ENCODE results near the gene RABEP1.

Gene RABEP1

DNA sequence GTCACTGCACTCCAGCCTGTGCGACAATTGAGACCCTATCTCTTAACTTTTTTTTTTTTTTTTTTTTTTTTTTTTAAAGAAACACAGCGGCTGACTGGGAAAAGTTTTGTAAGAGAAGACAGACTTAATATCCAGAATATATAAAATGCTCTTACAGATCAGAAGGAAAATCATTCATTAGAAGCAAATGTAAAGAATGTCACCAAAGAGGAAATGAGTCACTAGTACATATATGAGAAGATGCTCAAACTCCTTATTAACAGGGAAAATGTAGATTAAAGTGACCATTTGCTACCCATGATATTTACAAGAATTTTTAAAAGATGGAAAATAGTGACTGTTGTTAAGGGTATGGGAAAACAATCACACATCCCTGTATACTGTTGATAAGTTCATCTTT is 48.9 kb downstream of the RABEP1 start:
- H3K27me3 ChIP-seq (ENCODE audit: control insufficient read depth, insufficient read depth, low read length): no peaks in the 10 kb centered on the region
- peaks cover 13% of the 10 kb centered on the region for H3K4me1 ChIP-seq (ENCODE audit: control insufficient read depth, insufficient read depth, low read length)
- no peak overlapping the region for H3K9ac ChIP-seq (ENCODE audit: low read depth, low read length)
- peaks cover 8% of the 10 kb centered on the region for H3K36me3 ChIP-seq (ENCODE audit: insufficient read depth, low read length)
- H3K9me3 ChIP-seq (replicated peaks; ENCODE audit: low read length): no peaks in the 10 kb centered on the region
- H3K4me2 ChIP-seq (ENCODE audit: low read length): no peak overlapping the region
- H3K4me3 ChIP-seq (ENCODE audit: low read length): no peak overlapping the region

DNA sequence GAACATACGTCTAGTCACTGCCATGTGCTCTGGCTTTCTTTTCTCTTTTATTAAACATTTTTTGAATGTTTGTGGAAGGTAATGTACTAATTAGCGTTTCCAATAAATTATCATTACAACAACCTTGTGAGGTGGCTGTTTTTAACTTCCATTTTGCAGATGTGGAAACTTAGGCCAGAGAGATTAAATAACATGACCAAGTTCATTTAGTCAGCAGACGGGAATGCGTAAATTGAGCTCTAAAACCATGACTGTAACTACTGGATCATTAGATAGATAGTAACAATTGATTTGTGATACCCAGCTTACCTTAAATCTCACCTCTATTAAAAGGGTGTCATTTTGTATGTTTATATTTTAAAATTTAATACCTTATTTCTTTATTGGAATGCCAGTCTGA is 49.4 kb downstream of the RABEP1 start:
- no peak overlapping the region for H3K9ac ChIP-seq (ENCODE audit: low read depth, low read length)
- H3K9me3 ChIP-seq (replicated peaks; ENCODE audit: low read length): no peaks in the 10 kb centered on the region
- peaks cover 8% of the 10 kb centered on the region for H3K36me3 ChIP-seq (ENCODE audit: insufficient read depth, low read length)
- no peak overlapping the region for H3K4me3 ChIP-seq (ENCODE audit: low read length)
- no peaks in the 10 kb centered on the region for H3K27me3 ChIP-seq (ENCODE audit: control insufficient read depth, insufficient read depth, low read length)
- peaks cover 13% of the 10 kb centered on the region for H3K4me1 ChIP-seq (ENCODE audit: control insufficient read depth, insufficient read depth, low read length)
- no peak overlapping the region for H3K4me2 ChIP-seq (ENCODE audit: low read length)

DNA sequence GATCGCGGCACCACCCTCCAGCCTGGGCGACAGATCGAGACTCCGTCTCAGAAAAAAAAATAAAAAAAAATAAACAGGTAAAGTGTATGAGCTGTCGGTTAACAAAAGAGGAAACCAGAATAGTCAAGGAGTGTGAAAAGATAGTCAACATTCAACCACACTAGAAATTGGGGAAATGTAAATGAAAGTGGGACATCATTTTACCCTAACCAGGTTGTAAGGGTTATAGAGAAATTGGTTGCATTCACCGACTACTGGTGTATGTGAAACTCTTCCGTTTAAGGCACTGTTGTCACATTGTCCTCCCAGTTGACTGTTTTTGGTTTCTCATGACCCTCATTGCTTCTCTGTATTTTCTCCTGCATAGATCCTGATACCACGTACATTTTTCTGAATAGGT is 62.8 kb downstream of the RABEP1 start:
- Histone ChIP-seq H3K4me2 (ENCODE audit: low read length) (no peak overlapping the region), H3K9ac (ENCODE audit: low read depth, low read length) (no peak overlapping the region), H3K4me3 (ENCODE audit: low read length) (no peak overlapping the region), H3K9me3 (replicated peaks; ENCODE audit: low read length) (no peaks in the 10 kb centered on the region), H3K27me3 (ENCODE audit: control insufficient read depth, insufficient read depth, low read length) (no peaks in the 10 kb centered on the region), H3K36me3 (ENCODE audit: insufficient read depth, low read length) (peaks cover 35% of the 10 kb centered on the region), H3K4me1 (ENCODE audit: control insufficient read depth, insufficient read depth, low read length) (no peaks in the 10 kb centered on the region)

DNA sequence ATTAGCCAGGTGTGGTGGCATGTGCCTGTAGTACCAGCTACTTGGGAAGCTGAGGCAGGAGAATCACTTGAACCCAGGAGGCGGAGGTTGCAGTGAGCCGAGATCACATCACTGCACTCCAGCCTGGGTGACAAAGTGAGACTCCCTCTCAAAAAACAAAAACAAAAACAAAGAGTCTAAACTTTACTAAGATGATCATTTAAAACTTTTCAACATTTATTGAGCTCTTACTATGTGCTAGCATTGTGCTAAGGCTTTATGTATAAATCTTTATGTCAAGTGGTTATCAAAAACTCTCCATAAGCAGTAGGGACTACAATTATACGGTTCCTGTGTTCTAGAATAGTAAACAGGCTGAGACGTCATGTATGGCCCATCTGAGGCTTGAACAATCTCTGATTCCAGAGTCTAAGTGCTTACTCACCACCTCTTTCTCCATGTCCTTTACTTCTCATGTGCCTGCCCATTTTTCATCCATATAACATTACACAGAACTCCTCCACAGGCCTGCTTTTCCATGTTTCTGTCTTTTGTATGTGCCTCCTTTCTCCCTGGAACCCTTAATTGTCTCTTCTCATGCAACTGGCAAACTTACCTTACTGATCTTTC is 70.7 kb downstream of the RABEP1 start:
- Histone ChIP-seq H3K27me3 (ENCODE audit: control insufficient read depth, insufficient read depth, low read length) (no peaks in the 10 kb centered on the region), H3K4me2 (ENCODE audit: low read length) (no peak overlapping the region), H3K9ac (ENCODE audit: low read depth, low read length) (no peak overlapping the region), H3K36me3 (ENCODE audit: insufficient read depth, low read length) (peaks cover 57% of the 10 kb centered on the region), H3K4me1 (ENCODE audit: control insufficient read depth, insufficient read depth, low read length) (peaks cover 4% of the 10 kb centered on the region), H3K4me3 (ENCODE audit: low read length) (no peak overlapping the region), H3K9me3 (replicated peaks; ENCODE audit: low read length) (no peaks in the 10 kb centered on the region)

DNA sequence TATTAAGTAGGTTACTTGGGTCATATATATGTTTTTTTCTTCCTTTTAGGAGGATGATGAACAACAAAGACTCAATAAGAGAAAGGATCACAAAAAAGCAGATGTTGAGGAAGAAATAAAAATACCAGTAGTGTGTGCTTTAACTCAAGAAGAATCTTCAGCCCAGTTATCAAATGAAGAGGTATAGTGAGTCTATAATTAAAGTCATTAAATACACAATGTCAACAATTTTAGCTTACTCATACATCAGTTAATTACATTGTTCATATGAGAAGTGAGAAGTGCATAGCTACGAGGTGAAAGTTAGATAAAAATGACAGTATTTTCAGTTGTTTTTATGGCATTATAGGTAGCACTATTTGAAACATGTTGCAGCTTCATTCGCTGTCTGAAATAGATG is 72.2 kb downstream of the RABEP1 start:
- no peak overlapping the region for H3K9ac ChIP-seq (ENCODE audit: low read depth, low read length)
- no peaks in the 10 kb centered on the region for H3K9me3 ChIP-seq (replicated peaks; ENCODE audit: low read length)
- peaks cover 4% of the 10 kb centered on the region for H3K4me1 ChIP-seq (ENCODE audit: control insufficient read depth, insufficient read depth, low read length)
- no peaks in the 10 kb centered on the region for H3K27me3 ChIP-seq (ENCODE audit: control insufficient read depth, insufficient read depth, low read length)
- peaks cover 52% of the 10 kb centered on the region for H3K36me3 ChIP-seq (ENCODE audit: insufficient read depth, low read length)
- no peak overlapping the region for H3K4me3 ChIP-seq (ENCODE audit: low read length)
- no peak overlapping the region for H3K4me2 ChIP-seq (ENCODE audit: low read length)

DNA sequence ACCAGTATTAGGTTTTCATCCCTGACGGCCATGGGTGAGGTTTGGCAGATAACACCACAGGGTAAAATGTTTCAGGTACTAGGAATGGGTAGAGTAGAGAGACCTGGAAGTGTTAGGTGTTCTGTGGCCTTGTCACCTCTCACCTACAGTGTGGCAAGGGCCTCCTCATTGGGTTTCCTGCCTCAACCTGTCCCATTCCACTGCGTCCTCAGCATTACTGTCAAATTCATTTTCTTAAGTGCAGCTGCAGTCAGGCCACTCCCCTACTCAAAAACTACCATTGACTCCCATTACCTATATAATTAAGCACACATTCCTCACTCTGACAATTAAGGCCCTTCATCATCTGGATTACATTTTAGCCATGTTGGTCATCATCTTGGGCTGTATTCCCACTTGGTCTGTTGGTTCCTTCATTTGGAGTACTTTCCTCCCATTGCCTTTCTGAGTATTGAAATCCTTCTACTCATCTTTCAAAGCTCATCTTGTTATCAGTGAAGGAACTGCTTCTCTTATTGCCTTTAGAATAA is 72.9 kb downstream of the RABEP1 start:
- Histone ChIP-seq H3K4me3 (ENCODE audit: low read length) (no peak overlapping the region), H3K4me2 (ENCODE audit: low read length) (no peak overlapping the region), H3K9ac (ENCODE audit: low read depth, low read length) (no peak overlapping the region), H3K4me1 (ENCODE audit: control insufficient read depth, insufficient read depth, low read length) (peaks cover 4% of the 10 kb centered on the region), H3K27me3 (ENCODE audit: control insufficient read depth, insufficient read depth, low read length) (no peaks in the 10 kb centered on the region), H3K9me3 (replicated peaks; ENCODE audit: low read length) (no peaks in the 10 kb centered on the region), H3K36me3 (ENCODE audit: insufficient read depth, low read length) (peaks cover 46% of the 10 kb centered on the region)

DNA sequence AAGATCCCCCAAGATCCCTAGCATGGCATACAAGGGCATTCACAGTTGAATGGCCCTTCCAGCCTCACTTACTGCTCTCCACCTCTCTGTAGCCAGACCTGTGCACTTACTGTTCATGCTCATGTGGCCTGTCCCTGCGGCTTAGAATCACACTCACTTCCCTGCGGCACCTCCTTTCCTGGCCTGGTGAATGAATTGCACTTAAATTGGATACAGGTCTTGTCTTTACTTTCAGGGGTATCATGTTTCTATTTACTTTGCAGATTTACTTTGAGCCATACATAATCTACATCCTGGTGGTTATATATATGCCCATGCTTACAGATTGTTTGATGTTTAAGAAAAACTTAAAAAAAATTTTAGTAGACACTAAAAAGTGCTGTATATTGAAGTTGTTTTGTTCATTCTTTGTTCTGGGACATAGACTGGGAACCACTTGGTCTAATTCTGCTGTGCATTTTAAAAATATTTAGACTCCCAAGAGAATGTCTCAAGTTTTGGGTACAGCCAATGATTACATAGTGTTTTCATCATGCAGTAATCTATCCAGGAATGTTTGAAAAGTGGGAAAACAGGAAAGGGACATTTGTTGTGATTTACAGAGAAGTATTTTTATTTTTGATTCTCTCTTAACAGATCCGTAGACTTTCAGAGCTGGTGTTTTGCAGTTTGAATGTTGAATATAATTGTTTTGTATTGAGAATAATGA is 73.5 kb downstream of the RABEP1 start:
- Histone ChIP-seq H3K36me3 (ENCODE audit: insufficient read depth, low read length) (peaks cover 45% of the 10 kb centered on the region), H3K4me2 (ENCODE audit: low read length) (no peak overlapping the region), H3K4me1 (ENCODE audit: control insufficient read depth, insufficient read depth, low read length) (peaks cover 4% of the 10 kb centered on the region), H3K9me3 (replicated peaks; ENCODE audit: low read length) (no peaks in the 10 kb centered on the region), H3K4me3 (ENCODE audit: low read length) (no peak overlapping the region), H3K27me3 (ENCODE audit: control insufficient read depth, insufficient read depth, low read length) (no peaks in the 10 kb centered on the region), H3K9ac (ENCODE audit: low read depth, low read length) (no peak overlapping the region)

DNA sequence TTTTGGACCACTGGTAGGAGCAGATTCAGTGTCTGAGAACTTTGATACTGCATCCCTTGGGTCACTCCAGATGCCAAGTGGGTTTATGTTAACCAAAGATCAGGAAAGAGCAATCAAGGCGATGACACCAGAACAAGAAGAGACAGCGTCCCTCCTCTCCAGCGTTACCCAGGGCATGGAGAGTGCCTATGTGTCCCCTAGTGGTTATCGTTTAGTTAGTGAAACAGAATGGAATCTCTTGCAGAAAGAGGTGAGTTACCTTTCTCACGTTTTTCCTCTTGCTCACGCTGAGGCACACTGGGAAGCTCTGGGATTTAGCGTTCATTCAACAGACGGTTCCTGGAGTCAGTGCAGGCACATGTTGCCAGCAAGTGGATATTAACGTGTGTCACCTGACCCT is 79.3 kb downstream of the RABEP1 start:
- Histone ChIP-seq H3K9me3 (replicated peaks; ENCODE audit: low read length) (no peaks in the 10 kb centered on the region), H3K9ac (ENCODE audit: low read depth, low read length) (no peak overlapping the region), H3K4me3 (ENCODE audit: low read length) (no peak overlapping the region), H3K4me2 (ENCODE audit: low read length) (no peak overlapping the region), H3K36me3 (ENCODE audit: insufficient read depth, low read length) (peaks cover 48% of the 10 kb centered on the region), H3K4me1 (ENCODE audit: control insufficient read depth, insufficient read depth, low read length) (peaks cover 4% of the 10 kb centered on the region), H3K27me3 (ENCODE audit: control insufficient read depth, insufficient read depth, low read length) (no peaks in the 10 kb centered on the region)

DNA sequence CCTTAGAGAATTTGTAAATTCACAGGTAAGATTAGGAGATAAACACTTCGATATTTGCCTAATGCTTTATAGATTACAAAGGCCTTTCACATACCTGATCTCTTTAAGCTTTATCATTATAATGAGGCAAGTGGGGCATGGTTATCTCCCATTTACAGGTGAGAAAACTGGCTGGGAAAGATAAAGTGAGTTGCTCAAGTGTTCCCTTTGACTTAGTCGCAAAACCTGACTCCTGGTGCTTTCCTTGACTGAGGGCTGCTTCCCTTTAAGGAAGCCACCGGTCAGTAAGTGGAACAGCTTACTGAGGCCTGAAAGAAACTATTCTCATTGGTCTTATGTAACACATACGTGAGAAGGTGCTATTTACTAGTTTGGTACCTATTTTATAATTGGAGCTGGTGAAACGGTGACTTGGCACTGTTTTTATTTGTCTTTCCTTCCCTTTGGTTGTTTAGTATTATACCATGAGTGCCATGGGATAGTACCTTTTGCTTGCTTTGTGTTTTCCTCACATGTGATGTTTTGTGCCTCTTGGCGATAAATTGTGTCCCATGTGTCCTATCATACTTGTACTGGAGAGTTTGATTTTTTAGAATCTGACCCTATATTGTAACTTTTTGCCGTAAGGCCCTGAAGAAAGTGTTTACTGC is 80.2 kb downstream of the RABEP1 start:
- H3K36me3 ChIP-seq (ENCODE audit: insufficient read depth, low read length): peaks cover 43% of the 10 kb centered on the region
- no peak overlapping the region for H3K4me2 ChIP-seq (ENCODE audit: low read length)

DNA sequence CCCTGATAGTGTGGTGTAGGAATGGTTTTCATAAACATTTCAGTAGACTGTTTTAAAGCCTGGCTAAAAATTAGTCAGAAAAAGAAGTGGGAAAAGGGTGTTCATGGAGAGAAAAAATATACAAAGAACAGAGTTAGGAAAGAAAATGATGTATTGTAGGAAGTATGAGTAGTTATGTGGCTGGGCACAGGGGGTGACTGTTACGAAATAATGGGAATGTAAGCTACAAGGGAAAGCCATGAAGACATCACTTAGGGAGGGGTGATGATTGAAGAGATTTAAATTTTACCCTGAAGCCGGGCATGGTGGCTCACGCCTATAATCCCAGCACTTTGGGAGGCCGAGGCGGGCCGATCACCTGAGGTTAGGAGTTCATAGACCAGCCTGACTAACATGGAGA is 82.1 kb downstream of the RABEP1 start:
- no peak overlapping the region for H3K4me3 ChIP-seq (ENCODE audit: low read length)
- no peaks in the 10 kb centered on the region for H3K27me3 ChIP-seq (ENCODE audit: control insufficient read depth, insufficient read depth, low read length)
- peaks cover 4% of the 10 kb centered on the region for H3K4me1 ChIP-seq (ENCODE audit: control insufficient read depth, insufficient read depth, low read length)
- no peak overlapping the region for H3K4me2 ChIP-seq (ENCODE audit: low read length)
- no peak overlapping the region for H3K9ac ChIP-seq (ENCODE audit: low read depth, low read length)
- H3K36me3 ChIP-seq (ENCODE audit: insufficient read depth, low read length): peaks cover 42% of the 10 kb centered on the region
- no peaks in the 10 kb centered on the region for H3K9me3 ChIP-seq (replicated peaks; ENCODE audit: low read length)

More for the DNA sequence above, 80.2 kb downstream of the RABEP1 start:
- no peak overlapping the region for H3K4me3 ChIP-seq (ENCODE audit: low read length)
- H3K9me3 ChIP-seq (replicated peaks; ENCODE audit: low read length): no peaks in the 10 kb centered on the region
- H3K9ac ChIP-seq (ENCODE audit: low read depth, low read length): no peak overlapping the region
- H3K27me3 ChIP-seq (ENCODE audit: control insufficient read depth, insufficient read depth, low read length): no peaks in the 10 kb centered on the region
- H3K4me1 ChIP-seq (ENCODE audit: control insufficient read depth, insufficient read depth, low read length): peaks cover 4% of the 10 kb centered on the region

DNA sequence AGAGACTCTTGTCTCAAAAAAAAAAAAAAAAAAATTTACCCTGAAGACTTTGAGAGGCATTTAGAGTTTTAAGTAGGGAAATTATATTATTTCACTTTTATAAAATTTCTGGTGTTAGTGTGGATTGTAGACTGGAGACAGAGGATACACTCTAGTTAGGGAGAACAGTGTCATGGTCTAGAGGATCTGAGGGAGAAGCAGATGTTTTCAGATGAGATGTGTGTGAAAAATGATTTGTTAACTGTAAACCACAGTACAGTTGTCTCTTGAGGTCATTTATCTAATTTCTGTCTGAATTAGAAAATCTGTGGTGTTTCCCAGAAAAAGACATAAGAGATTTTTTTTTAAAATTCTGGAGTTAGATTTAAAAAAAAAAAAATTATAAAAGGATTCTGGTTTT is 82.6 kb downstream of the RABEP1 start:
- peaks cover 4% of the 10 kb centered on the region for H3K4me1 ChIP-seq (ENCODE audit: control insufficient read depth, insufficient read depth, low read length)
- no peaks in the 10 kb centered on the region for H3K9me3 ChIP-seq (replicated peaks; ENCODE audit: low read length)
- H3K9ac ChIP-seq (ENCODE audit: low read depth, low read length): no peak overlapping the region
- H3K4me2 ChIP-seq (ENCODE audit: low read length): no peak overlapping the region
- no peak overlapping the region for H3K4me3 ChIP-seq (ENCODE audit: low read length)
- peaks cover 46% of the 10 kb centered on the region for H3K36me3 ChIP-seq (ENCODE audit: insufficient read depth, low read length)
- H3K27me3 ChIP-seq (ENCODE audit: control insufficient read depth, insufficient read depth, low read length): no peaks in the 10 kb centered on the region

All from skeletal muscle satellite cell (primary cell).